Effector memory CD4-positive, alpha-beta T cell (primary cell): ENCODE results near the gene PNMT.

Source experiments
- DNase-seq, 3 donors: peaks; one replicate each; pipeline ENCODE4 v3.0.0-alpha.2; 2020
- H3K27ac ChIP-seq: 2 replicates; pipeline ENCODE4 v1.7.0; 2013; ENCODE audit warnings: mild to moderate bottlenecking, low read length, moderate library complexity; ENCODE audit not compliant: insufficient read depth, poor library complexity, severe bottlenecking
- H3K27me3 ChIP-seq: replicated peaks from 2 replicates; pipeline ENCODE4 v1.7.0; 2013; ENCODE audit warnings: mild to moderate bottlenecking, low read length; ENCODE audit not compliant: insufficient read depth, control insufficient read depth, poor library complexity, severe bottlenecking
- H3K36me3 ChIP-seq: 2 replicates; pipeline ENCODE4 v1.7.0; 2013; ENCODE audit warnings: mild to moderate bottlenecking, low read length, moderate library complexity; ENCODE audit not compliant: control insufficient read depth, insufficient read depth
- H3K4me1 ChIP-seq: 2 replicates; pipeline ENCODE4 v1.7.0; 2013; ENCODE audit warnings: low read length, mild to moderate bottlenecking; ENCODE audit not compliant: control insufficient read depth, insufficient read depth, poor library complexity, severe bottlenecking
- H3K4me3 ChIP-seq: 2 replicates; pipeline ENCODE4 v1.7.0; 2013; ENCODE audit warnings: low read length, low read depth, mild to moderate bottlenecking; ENCODE audit not compliant: insufficient read depth, poor library complexity, severe bottlenecking
- H3K9me3 ChIP-seq: 2 replicates; pipeline ENCODE4 v1.7.0; 2013; ENCODE audit warnings: mild to moderate bottlenecking, low read length, moderate library complexity; ENCODE audit not compliant: control insufficient read depth

PNMT gene

DNA sequence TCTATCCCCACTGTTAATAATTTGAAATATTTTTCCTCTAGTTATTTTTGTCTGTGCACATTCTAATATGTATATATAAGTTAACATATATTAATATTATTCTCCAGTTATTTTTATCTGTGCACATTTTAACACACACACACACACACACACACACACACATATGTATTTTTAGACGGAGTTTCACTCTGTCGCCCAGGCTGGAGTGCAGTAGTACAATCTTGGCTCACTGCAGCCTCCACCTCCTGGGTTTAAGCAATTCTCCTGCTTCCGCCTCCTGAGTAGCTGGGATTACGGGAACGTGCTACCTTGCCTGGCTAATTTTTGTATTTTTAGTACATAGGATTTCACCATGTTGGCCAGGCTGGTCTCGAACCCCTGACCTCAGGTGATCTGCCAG lies 49.4 kb downstream of the PNMT start:
- no peak overlapping the region for H3K4me3 ChIP-seq
- H3K36me3 ChIP-seq: no peaks in the 10 kb centered on the region
- H3K4me1 ChIP-seq: no peaks in the 10 kb centered on the region
- H3K27me3 ChIP-seq: no peaks in the 10 kb centered on the region
- H3K27ac ChIP-seq: no peak overlapping the region
- DNase-seq: no peak
- no peaks in the 10 kb centered on the region for H3K9me3 ChIP-seq

DNA sequence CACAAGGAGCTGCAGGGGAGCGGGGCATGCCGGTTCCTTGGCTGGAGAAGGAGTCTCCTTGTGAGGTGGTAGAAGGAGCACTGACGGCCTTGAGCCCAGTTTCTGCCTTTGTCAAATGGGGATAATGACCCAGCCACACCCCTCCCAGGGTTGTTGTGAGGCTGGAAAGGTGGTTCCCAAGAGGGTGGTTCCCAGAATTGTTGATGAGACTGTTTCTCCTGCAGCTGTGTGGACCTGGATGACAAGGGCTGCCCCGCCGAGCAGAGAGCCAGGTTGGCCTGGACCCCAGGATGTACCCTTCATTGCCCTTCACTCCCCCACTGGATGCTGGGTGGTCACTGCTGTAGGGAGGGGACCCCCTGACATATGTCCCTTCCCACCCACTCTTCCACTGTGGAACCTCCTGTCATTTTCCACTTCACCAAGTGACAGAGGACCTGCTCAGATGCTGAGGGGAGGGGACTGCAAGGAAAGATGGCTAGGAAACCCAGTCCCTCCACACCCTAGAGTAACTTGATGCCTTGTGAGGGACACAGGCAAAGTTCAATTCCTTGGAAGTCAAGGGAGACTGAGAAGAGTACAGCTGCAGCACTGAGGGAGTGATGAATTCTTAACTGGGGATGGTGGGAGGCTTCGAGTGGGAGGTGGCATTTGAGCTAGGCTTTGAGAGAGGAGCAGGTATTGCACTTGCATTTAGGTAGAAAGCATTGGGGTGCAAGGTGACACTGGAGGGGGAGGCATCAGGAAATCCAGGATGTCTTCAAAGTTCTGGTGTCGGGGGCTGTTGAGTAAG lies 51.5 kb downstream of the PNMT start:
- Histone ChIP-seq H3K36me3 (no peaks in the 10 kb centered on the region), H3K4me1 (no peaks in the 10 kb centered on the region), H3K9me3 (no peaks in the 10 kb centered on the region), H3K4me3 (no peak overlapping the region), H3K27ac (no peak overlapping the region), H3K27me3 (no peaks in the 10 kb centered on the region)
- no peak for DNase-seq
